GM06990 (cell line): ENCODE results near the gene TMC1.

Source experiments
- DNase-seq: peaks from one replicate; pipeline ENCODE4 v3.0.0-alpha.2; 2011; ENCODE audit not compliant: insufficient read length; ENCODE audit errors: extremely low read depth
- H3K27me3 ChIP-seq: replicated peaks from 2 replicates; pipeline ENCODE4 v1.6.0; 2011; ENCODE audit warnings: low read length; ENCODE audit not compliant: control insufficient read depth, insufficient read depth
- H3K36me3 ChIP-seq: 2 replicates; pipeline ENCODE4 v1.5.1; 2011; ENCODE audit warnings: low read length; ENCODE audit not compliant: control insufficient read depth, insufficient read depth
- H3K4me3 ChIP-seq: replicated peaks from 2 replicates; pipeline ENCODE4 v1.5.1; 2011; ENCODE audit warnings: low read depth, mild to moderate bottlenecking, control low read depth, low read length
- CTCF ChIP-seq: IDR thresholded peaks from 2 replicates; pipeline ENCODE4 v1.5.1; 2011; ENCODE audit warnings: low read length, control low read depth, mild to moderate bottlenecking, inconsistent platforms; ENCODE audit not compliant: insufficient read depth, poor library complexity, severe bottlenecking

Gene TMC1

GRCh38 chr9:72575666-72576065 is 54.3 kb downstream of the TMC1 start:
- no peak for TF ChIP-seq CTCF

GRCh38 chr9:72576087-72576486 is 54.7 kb downstream of the TMC1 start:
- TF ChIP-seq CTCF = no peak
- H3K4me3 ChIP-seq = no peak overlapping the region
- H3K36me3 ChIP-seq = no peaks in the 10 kb centered on the region
- H3K27me3 ChIP-seq = no peaks in the 10 kb centered on the region
- DNase-seq = no peak

More at GRCh38 chr9:72575666-72576065, 54.3 kb downstream of the TMC1 start:
- no peaks in the 10 kb centered on the region for H3K27me3 ChIP-seq
- no peak overlapping the region for H3K4me3 ChIP-seq
- DNase-seq = no peak
- no peaks in the 10 kb centered on the region for H3K36me3 ChIP-seq

- no peaks in the 10 kb centered on the region for H3K36me3 ChIP-seq
- no peak overlapping the region for H3K4me3 ChIP-seq
- no peaks in the 10 kb centered on the region for H3K27me3 ChIP-seq
- no peak for TF ChIP-seq CTCF
- no peak for DNase-seq
Observed at GRCh38 chr9:72577212-72577753, 55.9 kb downstream of the TMC1 start.

DNA sequence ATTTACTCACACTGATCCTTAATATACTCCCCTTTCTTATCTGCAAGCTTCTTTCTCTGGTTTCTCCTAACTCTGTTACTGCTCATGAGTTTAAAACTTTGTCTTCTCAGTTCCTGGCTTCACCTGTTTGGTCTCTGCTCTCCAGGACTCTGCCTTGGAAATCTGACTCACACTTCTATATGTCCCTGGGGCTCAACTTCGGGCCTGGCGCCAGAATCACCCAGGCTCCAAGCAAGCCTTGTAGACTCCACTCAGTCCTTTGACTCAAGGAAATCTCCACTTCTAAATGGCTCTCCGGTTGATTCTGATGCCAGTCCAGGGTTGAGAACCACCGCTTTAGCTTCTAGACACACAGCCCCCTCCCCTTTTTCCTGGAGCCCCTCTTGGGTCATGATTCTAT is 57.8 kb downstream of the TMC1 start:
- DNase-seq = no peak
- Histone ChIP-seq H3K36me3 (no peaks in the 10 kb centered on the region), H3K4me3 (no peak overlapping the region), H3K27me3 (no peaks in the 10 kb centered on the region)
- no peak for TF ChIP-seq CTCF

DNA sequence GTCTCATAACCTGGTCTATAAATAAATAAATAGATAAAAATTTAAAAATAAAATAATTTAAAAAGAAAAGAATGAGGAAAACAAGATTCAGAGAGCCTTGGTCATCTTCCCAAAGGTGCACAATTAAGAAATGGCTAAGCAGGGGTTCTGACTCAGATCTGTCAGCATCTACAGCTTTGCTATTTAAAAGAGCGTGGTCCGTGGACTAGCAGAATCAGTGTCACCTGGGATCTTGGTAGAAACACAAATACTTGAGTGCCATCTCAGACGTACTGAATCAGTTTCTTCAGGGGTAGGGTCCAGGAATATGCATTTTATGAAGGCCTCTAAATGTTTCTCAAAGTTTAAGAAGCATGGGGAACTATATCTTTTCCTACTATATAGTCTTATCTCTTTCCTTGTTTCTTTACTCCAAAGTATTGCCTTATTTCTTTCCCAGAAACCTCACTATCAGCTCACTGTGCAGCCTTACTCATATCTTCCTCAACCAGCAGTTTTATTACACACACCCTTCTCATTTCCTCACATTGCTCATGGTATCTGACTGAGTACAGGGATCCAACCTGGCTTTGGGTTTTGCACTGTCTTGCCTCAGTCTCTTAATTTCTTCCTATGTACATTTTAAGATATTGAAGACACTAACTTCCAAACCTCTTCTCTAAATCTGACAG is 58.6 kb downstream of the TMC1 start:
- no peak overlapping the region for H3K4me3 ChIP-seq
- no peak for DNase-seq
- H3K36me3 ChIP-seq = no peaks in the 10 kb centered on the region
- no peak for TF ChIP-seq CTCF
- H3K27me3 ChIP-seq = no peaks in the 10 kb centered on the region
